Caco-2 (cell line): ENCODE data around the gene BLMH. TPM values are rescaled to one million over a fixed set of nuclear protein-coding genes. Genes with fewer than 3 reads are reported as not detected.

Source experiments
- BruUV-seq: library from RNA; stranded (reverse); fragments of 400-500 nt; replicated peaks from 2 replicates; lab custom pipeline; 2021; lab: Mats Ljungman, UMichigan
- CTCF ChIA-PET: fragments of 300-600 bp; sonication (Branson Sonifier 250); formaldehyde crosslinking; loops from one replicate; lab custom pipeline; 2022; ENCODE audit warnings: antibody characterized with exemption; lab: Charles Lee
- POLR2A ChIA-PET: fragments of 300-600 bp; sonication (Branson Sonifier 250); formaldehyde crosslinking; loops from one replicate; lab custom pipeline; 2022; ENCODE audit warnings: antibody characterized with exemption; lab: Charles Lee
- DNase-seq, 2 experiments: peaks; one replicate each; pipeline versions ENCODE4 v3.0.0 to v3.0.0-alpha.2; 2020 to 2022
- H3K27me3 ChIP-seq: replicated peaks from 2 replicates; pipeline ENCODE4 v1.6.0; 2011; ENCODE audit warnings: low read length; ENCODE audit not compliant: control insufficient read depth, insufficient read depth
- H3K36me3 ChIP-seq: 2 replicates; pipeline ENCODE4 v1.5.1; 2011; ENCODE audit warnings: low read length; ENCODE audit not compliant: control insufficient read depth, insufficient read depth
- H3K4me1 ChIP-seq: fragments of 250-450 bp; sonication (Bioruptor Pico); 2 replicates; pipeline ENCODE4 v1.5.1; 2020; ENCODE audit warnings: mild to moderate bottlenecking
- H3K4me3 ChIP-seq: 2 replicates; pipeline ENCODE4 v1.5.1; 2011; ENCODE audit warnings: low read depth, mild to moderate bottlenecking, control low read depth, low read length
- H3K9me3 ChIP-seq: fragments of 250-450 bp; sonication (Bioruptor Pico); 2 replicates; pipeline ENCODE4 v1.5.1; 2020; ENCODE audit warnings: mild to moderate bottlenecking, moderate library complexity
- H3K27ac Mint-ChIP-seq: one replicate; pipeline ENCODE4 v1.8.0; 2022; ENCODE audit warnings: mixed read lengths; ENCODE audit not compliant: unreplicated experiment
- H3K27me3 Mint-ChIP-seq: one replicate; pipeline ENCODE4 v1.8.0; 2022; ENCODE audit warnings: mixed read lengths; ENCODE audit not compliant: insufficient read depth, unreplicated experiment
- H3K36me3 Mint-ChIP-seq: one replicate; pipeline ENCODE4 v1.8.0; 2022; ENCODE audit warnings: mild to moderate bottlenecking, mixed read lengths; ENCODE audit not compliant: insufficient read depth, unreplicated experiment
- H3K4me1 Mint-ChIP-seq: one replicate; pipeline ENCODE4 v1.8.0; 2022; ENCODE audit warnings: low read depth, mixed read lengths; ENCODE audit not compliant: unreplicated experiment
- H3K4me3 Mint-ChIP-seq: one replicate; pipeline ENCODE4 v1.8.0; 2022; ENCODE audit warnings: mild to moderate bottlenecking, moderate library complexity, mixed read lengths; ENCODE audit not compliant: unreplicated experiment
- H3K9me3 Mint-ChIP-seq: one replicate; pipeline ENCODE4 v1.8.0; 2022; ENCODE audit warnings: mixed read lengths; ENCODE audit not compliant: unreplicated experiment
- intact Hi-C: fragments of 100-400 bp; cut with micrococcal nuclease; formaldehyde crosslinking; loops from one replicate; pipeline ENCODE4 v1.10.0; 2022; ENCODE audit not compliant: unreplicated experiment
- total RNA-seq: library from RNA; stranded (reverse); gene quantifications from 2 replicates; pipeline ENCODE4 v1.2.3, GENCODE V29; 2022
- TF ChIP-seq, protein P1 (sequence below), 2 experiments: fragments of 200-600 bp in 1 of 2; IDR thresholded peaks; 1 replicate in 1 of 2; 2 replicates in 1 of 2; pipeline versions ENCODE4 v1.5.1 to v1.8.0; 2011 to 2022; ENCODE audit warnings: antibody characterized with exemption in 1 of 2, control low read depth in 1 of 2, inconsistent platforms in 1 of 2, low read depth in 1 of 2, low read length in 1 of 2, mild to moderate bottlenecking in 1 of 2, moderate library complexity in 1 of 2; ENCODE audit not compliant: insufficient read depth in 1 of 2, severe bottlenecking in 1 of 2, unreplicated experiment in 1 of 2

Gene BLMH
- total RNA-seq, 1 experiment from 2014 or later: 56.1 TPM

DNA sequence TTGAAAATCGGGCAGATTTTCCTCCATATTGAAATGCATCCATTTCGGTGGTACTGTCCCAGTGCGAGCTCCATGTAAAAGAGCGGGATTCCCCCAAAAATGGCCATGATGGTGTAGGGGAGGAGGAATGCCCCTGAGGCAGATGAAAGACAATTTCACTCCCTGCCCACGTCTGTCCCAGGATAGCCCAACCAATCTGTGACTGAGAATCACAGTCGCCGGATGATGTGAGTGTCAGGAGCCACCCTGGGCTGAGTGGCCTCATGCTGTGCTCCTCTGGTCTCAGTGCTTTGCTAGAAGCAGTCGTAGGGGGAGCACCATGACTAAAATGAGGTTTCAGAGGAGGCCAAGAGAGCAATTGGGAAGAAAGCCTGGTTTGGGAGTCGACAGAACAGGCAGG, 72.9 kb downstream of the BLMH start:
- Mint-ChIP-seq H3K4me3 (no peak overlapping the region), H3K9me3 (peaks cover 10% of the 10 kb centered on the region), H3K4me1 (peaks cover 40% of the 10 kb centered on the region), H3K27ac (peak overlapping the region; percentile 83), H3K36me3 (peaks cover 22% of the 10 kb centered on the region), H3K27me3 (no peaks in the 10 kb centered on the region)
- Histone ChIP-seq H3K9me3 (no peaks in the 10 kb centered on the region), H3K4me1 (peaks cover 42% of the 10 kb centered on the region), H3K27me3 (no peaks in the 10 kb centered on the region), H3K4me3 (no peak overlapping the region), H3K36me3 (no peaks in the 10 kb centered on the region; the same call in none of the 2 replicates)
- POLR2A ChIA-PET: no interaction called here
- intact Hi-C loops: no loop called here
- no TSS peak for BruUV-seq
- CTCF ChIA-PET: interaction anchor here (0.7 kb wide), 1 partner anchor 24 kb away, joined by 3 read pairs; no protein-coding TSS in a partner anchor
- TF ChIP-seq, protein P1, sequence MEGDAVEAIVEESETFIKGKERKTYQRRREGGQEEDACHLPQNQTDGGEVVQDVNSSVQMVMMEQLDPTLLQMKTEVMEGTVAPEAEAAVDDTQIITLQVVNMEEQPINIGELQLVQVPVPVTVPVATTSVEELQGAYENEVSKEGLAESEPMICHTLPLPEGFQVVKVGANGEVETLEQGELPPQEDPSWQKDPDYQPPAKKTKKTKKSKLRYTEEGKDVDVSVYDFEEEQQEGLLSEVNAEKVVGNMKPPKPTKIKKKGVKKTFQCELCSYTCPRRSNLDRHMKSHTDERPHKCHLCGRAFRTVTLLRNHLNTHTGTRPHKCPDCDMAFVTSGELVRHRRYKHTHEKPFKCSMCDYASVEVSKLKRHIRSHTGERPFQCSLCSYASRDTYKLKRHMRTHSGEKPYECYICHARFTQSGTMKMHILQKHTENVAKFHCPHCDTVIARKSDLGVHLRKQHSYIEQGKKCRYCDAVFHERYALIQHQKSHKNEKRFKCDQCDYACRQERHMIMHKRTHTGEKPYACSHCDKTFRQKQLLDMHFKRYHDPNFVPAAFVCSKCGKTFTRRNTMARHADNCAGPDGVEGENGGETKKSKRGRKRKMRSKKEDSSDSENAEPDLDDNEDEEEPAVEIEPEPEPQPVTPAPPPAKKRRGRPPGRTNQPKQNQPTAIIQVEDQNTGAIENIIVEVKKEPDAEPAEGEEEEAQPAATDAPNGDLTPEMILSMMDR (IDR thresholded peaks at IDR 0.05; ENCODE audit: insufficient read depth in 1 of 2, low read depth in 1 of 2, low read length in 1 of 2, severe bottlenecking in 1 of 2, unreplicated experiment in 1 of 2): no peak
- no peak for DNase-seq

DNA sequence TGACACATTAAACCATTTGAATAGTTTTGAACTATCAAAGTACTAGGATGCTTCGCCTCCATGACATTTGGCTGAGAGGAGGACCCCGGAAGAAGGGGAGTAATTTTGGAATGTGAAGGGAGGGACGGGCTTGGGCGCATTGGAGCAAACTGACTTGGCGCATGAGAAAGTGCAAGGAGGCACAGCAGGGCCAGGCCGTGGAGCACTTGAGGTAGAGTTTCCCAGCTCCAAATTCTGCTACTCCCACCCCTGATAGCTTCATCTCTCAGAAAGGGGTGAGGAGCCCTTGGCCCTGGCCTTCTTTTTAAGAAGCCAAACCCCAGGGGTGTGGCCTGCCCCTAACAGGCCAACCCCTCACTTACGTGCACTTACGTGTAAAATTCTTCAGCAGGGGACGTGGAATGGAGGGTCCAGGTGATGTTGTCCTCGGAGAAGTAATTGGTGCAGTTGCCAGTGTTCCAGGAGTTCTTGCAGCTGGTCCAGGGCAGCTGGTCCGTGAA, 73.9 kb downstream of the BLMH start:
- TF ChIP-seq, protein P1 (IDR thresholded peaks at IDR 0.05; ENCODE audit: insufficient read depth in 1 of 2, low read depth in 1 of 2, low read length in 1 of 2, severe bottlenecking in 1 of 2, unreplicated experiment in 1 of 2): no peak
- no TSS peak for BruUV-seq
- ChIA-PET POLR2A (interaction anchor here (0.6 kb wide), 1 partner anchor 18 kb away, joined by 3 read pairs; the partner anchor contains the start of gene SLC6A4), CTCF (interaction anchor here (0.7 kb wide), 1 partner anchor 23 kb away, joined by 3 read pairs; no protein-coding TSS in a partner anchor)
- Histone ChIP-seq H3K4me3 (no peak overlapping the region), H3K36me3 (no peaks in the 10 kb centered on the region; the same call in none of the 2 replicates), H3K9me3 (no peaks in the 10 kb centered on the region), H3K27me3 (no peaks in the 10 kb centered on the region), H3K4me1 (peaks cover 31% of the 10 kb centered on the region)
- intact Hi-C loops: no loop called here
- no peaks in the 10 kb centered on the region for H3K27me3 Mint-ChIP-seq
- DNase-seq: no peak
- no peak overlapping the region for H3K4me3 Mint-ChIP-seq
- peaks cover 22% of the 10 kb centered on the region for H3K36me3 Mint-ChIP-seq
- H3K4me1 Mint-ChIP-seq: peaks cover 31% of the 10 kb centered on the region
- peaks cover 10% of the 10 kb centered on the region for H3K9me3 Mint-ChIP-seq
- no peak overlapping the region for H3K27ac Mint-ChIP-seq

DNA sequence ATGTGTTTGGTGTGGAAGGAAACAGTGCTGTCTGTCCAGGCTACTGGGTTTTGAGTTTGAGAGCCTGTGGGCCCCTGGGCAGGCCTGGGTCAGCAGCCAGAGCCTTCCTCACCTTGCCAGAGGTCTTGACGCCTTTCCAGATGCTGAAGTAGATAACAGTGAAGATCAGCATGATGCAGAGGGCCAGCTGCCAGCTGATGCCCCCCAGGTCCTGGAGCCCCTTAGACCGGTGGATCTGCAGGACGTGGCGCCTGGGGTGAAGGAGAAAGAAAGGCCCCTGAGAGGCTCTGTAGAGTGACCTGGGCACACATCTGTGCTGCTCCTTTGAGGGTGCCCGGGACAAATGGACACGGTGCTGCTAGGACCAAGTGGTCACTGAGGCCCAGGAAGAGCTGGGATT, 74.7 kb downstream of the BLMH start:
- no peak overlapping the region for H3K4me3 Mint-ChIP-seq
- TF ChIP-seq, protein P1 (IDR thresholded peaks at IDR 0.05; ENCODE audit: insufficient read depth in 1 of 2, low read depth in 1 of 2, low read length in 1 of 2, severe bottlenecking in 1 of 2, unreplicated experiment in 1 of 2): no peak
- H3K4me3 ChIP-seq: no peak overlapping the region
- H3K9me3 ChIP-seq: no peaks in the 10 kb centered on the region
- no peak for DNase-seq
- ChIA-PET POLR2A (no interaction called here), CTCF (no interaction called here)
- H3K4me1 ChIP-seq: peaks cover 24% of the 10 kb centered on the region
- H3K27me3 Mint-ChIP-seq: no peaks in the 10 kb centered on the region
- no peak overlapping the region for H3K27ac Mint-ChIP-seq
- intact Hi-C loops: no loop called here
- no TSS peak for BruUV-seq
- peaks cover 10% of the 10 kb centered on the region for H3K9me3 Mint-ChIP-seq
- no peaks in the 10 kb centered on the region; the same call in none of the 2 replicates for H3K36me3 ChIP-seq
- H3K36me3 Mint-ChIP-seq: peaks cover 28% of the 10 kb centered on the region
- H3K4me1 Mint-ChIP-seq: peaks cover 24% of the 10 kb centered on the region
- H3K27me3 ChIP-seq: no peaks in the 10 kb centered on the region
